Endothelial cell of umbilical vein (primary cell): Measurements from ENCODE around the gene NBEA. TPM values are rescaled to one million over a fixed set of nuclear protein-coding genes. Genes with fewer than 3 reads are reported as not detected.

ENCODE experiments used
- BruUV-seq: library from RNA; stranded (reverse); fragments of 400-500 nt; replicated peaks from 2 replicates; lab custom pipeline; 2021; lab: Mats Ljungman, UMichigan
- CTCF ChIA-PET: fragments of 300-600, 350-600 bp; sonication (Branson Sonifier 250); formaldehyde crosslinking; loops from one replicate; lab custom pipeline; 2021; ENCODE audit warnings: antibody characterized with exemption, inconsistent platforms; lab: Charles Lee
- POLR2A ChIA-PET: fragments of 300-600, 350-600 bp; sonication (Branson Sonifier 250); formaldehyde crosslinking; loops from one replicate; lab custom pipeline; 2021; ENCODE audit warnings: antibody characterized with exemption, inconsistent platforms; lab: Charles Lee
- DNase-seq: peaks from one replicate; pipeline ENCODE4 v3.0.0-alpha.2; 2011; ENCODE audit warnings: low read depth, low spot score
- FAIRE-seq: peaks from 2 replicates; lab custom pipeline; 2011; peaks lifted over from hg19 to GRCh38; lab: Jason Lieb, UNC
- H2AFZ ChIP-seq: 2 replicates; pipeline ENCODE4 v1.6.0; 2012; ENCODE audit warnings: low read depth, low read length, control low read depth, inconsistent platforms
- H3K27ac ChIP-seq: 2 replicates; pipeline ENCODE4 v1.5.1; 2011; ENCODE audit warnings: low read depth, mild to moderate bottlenecking, control low read depth, low read length, moderate library complexity; ENCODE audit not compliant: insufficient read depth
- H3K27me3 ChIP-seq, 2 experiments: 2 replicates each; pipeline versions ENCODE4 v1.6.0 to v1.6.1; 2011; ENCODE audit warnings: low read length in 2 of 2, mixed read lengths in 1 of 2; ENCODE audit not compliant: control insufficient read depth in 2 of 2, insufficient read depth in 2 of 2
- H3K36me3 ChIP-seq, 2 experiments: 2 replicates in 1 of 2; 3 replicates in 1 of 2; pipeline ENCODE4 v1.5.1; 2011; ENCODE audit warnings: low read length in 2 of 2, mild to moderate bottlenecking in 1 of 2, moderate library complexity in 1 of 2; ENCODE audit not compliant: control insufficient read depth in 2 of 2, insufficient read depth in 2 of 2; ENCODE audit errors: extremely low read depth in 1 of 2
- H3K4me1 ChIP-seq: 3 replicates; pipeline ENCODE4 v1.5.1; 2011; ENCODE audit warnings: mild to moderate bottlenecking, low read length; ENCODE audit not compliant: control insufficient read depth, insufficient read depth; ENCODE audit errors: extremely low read depth
- H3K4me2 ChIP-seq: 2 replicates; pipeline ENCODE4 v1.6.1; 2011; ENCODE audit warnings: low read length, control low read depth, mixed read lengths; ENCODE audit not compliant: insufficient read depth
- H3K4me3 ChIP-seq, 3 experiments: fragments of 200-600 bp in 1 of 3; sonication (generic), shearing (Covaris generic) in 1 of 3; replicated peaks in 1 of 3; 2 replicates each; pipeline ENCODE4 v1.5.1; 2011 to 2016; ENCODE audit warnings: control low read depth in 3 of 3, low read length in 3 of 3, mild to moderate bottlenecking in 2 of 3, inconsistent platforms in 1 of 3, low read depth in 1 of 3, moderate library complexity in 1 of 3; ENCODE audit not compliant: insufficient read depth in 1 of 3
- H3K79me2 ChIP-seq: 2 replicates; pipeline ENCODE4 v1.6.0; 2012; ENCODE audit warnings: low read length, inconsistent platforms; ENCODE audit not compliant: control insufficient read depth, insufficient read depth
- H3K9ac ChIP-seq: replicated peaks from 2 replicates; pipeline ENCODE3; 2011; ENCODE audit warnings: low read length, control low read depth; ENCODE audit not compliant: insufficient read depth; ENCODE audit errors: extremely low read depth
- H3K9me1 ChIP-seq: replicated peaks from 3 replicates; pipeline ENCODE4 v1.6.0; 2011; ENCODE audit warnings: mild to moderate bottlenecking, low read length; ENCODE audit not compliant: control insufficient read depth, insufficient read depth; ENCODE audit errors: extremely low read depth
- H3K9me3 ChIP-seq: replicated peaks from 2 replicates; pipeline ENCODE4 v1.5.1; 2012; ENCODE audit warnings: low read length, inconsistent platforms; ENCODE audit not compliant: control insufficient read depth, insufficient read depth
- H4K20me1 ChIP-seq: replicated peaks from 2 replicates; pipeline ENCODE3; 2011; ENCODE audit warnings: mild to moderate bottlenecking, low read length; ENCODE audit not compliant: control insufficient read depth, insufficient read depth; ENCODE audit errors: extremely low read depth
- EZH2 ChIP-seq: IDR thresholded peaks from 2 replicates; pipeline ENCODE4 v1.6.1; 2012; ENCODE audit warnings: borderline replicate concordance, low read depth, mild to moderate bottlenecking, moderate library complexity, low read length, inconsistent platforms; ENCODE audit not compliant: severe bottlenecking
- FOS ChIP-seq: IDR thresholded peaks from 2 replicates; pipeline ENCODE4 v1.6.1; 2011; ENCODE audit warnings: mild to moderate bottlenecking, low read length, moderate library complexity, borderline replicate concordance; ENCODE audit not compliant: insufficient read depth
- GATA2 ChIP-seq: IDR thresholded peaks from 2 replicates; pipeline ENCODE4 v1.7.0; 2011; ENCODE audit warnings: low read depth, mild to moderate bottlenecking, moderate library complexity, mixed read lengths, low read length; ENCODE audit not compliant: insufficient read length, insufficient read depth
- JUN ChIP-seq: IDR thresholded peaks from 2 replicates; pipeline ENCODE4 v1.6.1; 2011; ENCODE audit warnings: borderline replicate concordance, low read depth; ENCODE audit not compliant: insufficient read length, insufficient read depth
- MYC ChIP-seq: IDR thresholded peaks from one replicate; pipeline ENCODE4 v1.6.1; 2011; ENCODE audit warnings: mild to moderate bottlenecking, low read depth, low read length
- POLR2A ChIP-seq: IDR thresholded peaks from 2 replicates; pipeline ENCODE4 v1.6.1; 2012; ENCODE audit warnings: low read depth, mild to moderate bottlenecking, control low read depth, low read length
- POLR2AphosphoS5 ChIP-seq: IDR thresholded peaks from 2 replicates; pipeline ENCODE4 v1.6.1; 2012; ENCODE audit warnings: low read depth, mild to moderate bottlenecking, control low read depth, low read length, moderate library complexity; ENCODE audit not compliant: insufficient read depth
- dilution Hi-C: fragments of 300-500 bp; cut with MboI; formaldehyde crosslinking; loops from one replicate; pipeline ENCODE4 v1.15.0; 2019; ENCODE audit warnings: low sequenced_read_pairs; ENCODE audit not compliant: extremely low pct_ligation_motif_present
- intact Hi-C: fragments of 100-400 bp; cut with micrococcal nuclease; formaldehyde crosslinking; loops from one replicate; pipeline ENCODE4 v1.10.0; 2022
- polyA plus RNA-seq, 4 experiments: library from polyadenylated mRNA; depleted of rRNA in 3 of 4; stranded (reverse) in 3 of 4; unstranded in 1 of 4; fragments of >200 nt; gene quantifications; 2 replicates each; pipeline versions ENCODE4 v1.2.1 to v1.2.3, GENCODE V29; 2011 to 2012; ENCODE audit warnings: missing spikeins in 1 of 4
- total RNA-seq: library from RNA; stranded (reverse); gene quantifications from 2 replicates; pipeline ENCODE4 v1.2.3, GENCODE V29; 2021
- TF ChIP-seq, protein P1 (sequence below), 2 donors: IDR thresholded peaks; 1 replicate in 1 of 2; 2 replicates in 1 of 2; pipeline ENCODE4 v1.5.1; 2011; ENCODE audit warnings: low read length in 2 of 2, mild to moderate bottlenecking in 2 of 2, moderate library complexity in 2 of 2, control low read depth in 1 of 2, inconsistent platforms in 1 of 2, low read depth in 1 of 2; ENCODE audit not compliant: insufficient read depth in 1 of 2; ENCODE audit errors: extremely low read depth in 1 of 2
- TF ChIP-seq, protein P2 (sequence below): IDR thresholded peaks from 2 replicates; pipeline ENCODE4 v1.6.1; 2011; ENCODE audit not compliant: insufficient read depth, insufficient read length

Gene NBEA
- total and polyA plus RNA-seq, 2 donors (not counting 3 experiments of a cell fraction or from before 2014, with no cell fraction given): 3.0 to 4.8 TPM

DNA sequence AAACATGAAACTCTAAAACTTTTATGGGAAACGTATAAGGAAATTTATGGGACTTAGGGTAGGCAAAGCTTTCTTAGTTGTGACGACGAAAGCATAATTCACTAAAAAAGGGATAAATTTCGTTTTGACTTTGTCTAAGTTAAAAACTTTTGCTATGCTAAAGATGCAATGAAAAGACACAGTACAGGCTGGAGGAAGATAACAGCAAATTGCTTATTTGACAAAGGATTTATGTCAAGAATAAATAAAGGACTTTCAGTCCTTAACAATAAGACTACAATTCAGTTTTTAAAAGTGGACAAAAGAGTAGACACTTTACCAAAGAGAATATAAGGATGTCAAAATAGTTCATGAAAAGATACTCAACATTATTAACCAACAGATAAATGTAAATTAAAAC is 150.2 kb downstream of the NBEA start:
- BruUV-seq: no TSS peak
- Histone ChIP-seq H3K4me2 (no peak overlapping the region), H4K20me1 (no peaks in the 10 kb centered on the region), H3K9me1 (no peaks in the 10 kb centered on the region), H3K79me2 (no peaks in the 10 kb centered on the region), H3K9ac (no peak overlapping the region), H3K36me3 (no peaks in the 10 kb centered on the region), H3K9me3 (no peaks in the 10 kb centered on the region), H3K4me3 (no peak overlapping the region), H2AFZ (no peak overlapping the region), H3K27me3 (no peaks in the 10 kb centered on the region), H3K27ac (no peak overlapping the region), H3K4me1 (no peaks in the 10 kb centered on the region)
- TF ChIP-seq, protein P1, sequence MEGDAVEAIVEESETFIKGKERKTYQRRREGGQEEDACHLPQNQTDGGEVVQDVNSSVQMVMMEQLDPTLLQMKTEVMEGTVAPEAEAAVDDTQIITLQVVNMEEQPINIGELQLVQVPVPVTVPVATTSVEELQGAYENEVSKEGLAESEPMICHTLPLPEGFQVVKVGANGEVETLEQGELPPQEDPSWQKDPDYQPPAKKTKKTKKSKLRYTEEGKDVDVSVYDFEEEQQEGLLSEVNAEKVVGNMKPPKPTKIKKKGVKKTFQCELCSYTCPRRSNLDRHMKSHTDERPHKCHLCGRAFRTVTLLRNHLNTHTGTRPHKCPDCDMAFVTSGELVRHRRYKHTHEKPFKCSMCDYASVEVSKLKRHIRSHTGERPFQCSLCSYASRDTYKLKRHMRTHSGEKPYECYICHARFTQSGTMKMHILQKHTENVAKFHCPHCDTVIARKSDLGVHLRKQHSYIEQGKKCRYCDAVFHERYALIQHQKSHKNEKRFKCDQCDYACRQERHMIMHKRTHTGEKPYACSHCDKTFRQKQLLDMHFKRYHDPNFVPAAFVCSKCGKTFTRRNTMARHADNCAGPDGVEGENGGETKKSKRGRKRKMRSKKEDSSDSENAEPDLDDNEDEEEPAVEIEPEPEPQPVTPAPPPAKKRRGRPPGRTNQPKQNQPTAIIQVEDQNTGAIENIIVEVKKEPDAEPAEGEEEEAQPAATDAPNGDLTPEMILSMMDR (IDR thresholded peaks at IDR 0.05; ENCODE audit: extremely low read depth in 1 of 2, insufficient read depth in 1 of 2, low read depth in 1 of 2, low read length in 2 of 2): no peak
- TF ChIP-seq GATA2: no peak
- no peak for TF ChIP-seq JUN
- no peak for TF ChIP-seq FOS
- TF ChIP-seq, protein P2, sequence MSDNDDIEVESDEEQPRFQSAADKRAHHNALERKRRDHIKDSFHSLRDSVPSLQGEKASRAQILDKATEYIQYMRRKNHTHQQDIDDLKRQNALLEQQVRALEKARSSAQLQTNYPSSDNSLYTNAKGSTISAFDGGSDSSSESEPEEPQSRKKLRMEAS: no peak
- DNase-seq (no peak), FAIRE-seq (no peak)
- ChIA-PET POLR2A (no interaction called here), CTCF (no interaction called here)
- dilution Hi-C loops: no loop called here
- intact Hi-C loops: no loop called here

DNA sequence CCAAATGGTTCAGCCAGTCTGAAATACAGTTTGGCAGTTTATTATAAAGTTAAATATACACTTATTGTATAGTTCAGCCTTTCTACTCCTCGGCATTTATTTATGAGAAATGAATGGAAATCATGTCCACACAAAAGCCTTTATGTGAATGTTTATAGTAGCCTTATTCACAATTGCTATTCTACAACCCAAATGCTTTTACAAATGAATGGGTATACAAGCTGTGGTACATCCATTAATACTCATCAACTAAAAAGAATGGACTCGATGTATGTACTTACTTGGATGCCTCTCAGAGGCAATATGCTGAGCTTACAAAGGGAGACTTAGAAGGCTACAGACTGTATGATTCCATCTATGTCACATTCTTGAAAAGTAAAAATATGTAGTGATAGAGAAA is 150.7 kb downstream of the NBEA start:
- intact Hi-C loops (no loop called here), dilution Hi-C loops (no loop called here)
- H3K27me3 ChIP-seq: no peaks in the 10 kb centered on the region
- no peaks in the 10 kb centered on the region for H3K9me1 ChIP-seq
- no peaks in the 10 kb centered on the region for H3K79me2 ChIP-seq
- no peak overlapping the region for H3K4me2 ChIP-seq
- FAIRE-seq (no peak), DNase-seq (no peak)
- no peaks in the 10 kb centered on the region for H3K9me3 ChIP-seq
- no peak overlapping the region for H3K27ac ChIP-seq
- no peaks in the 10 kb centered on the region for H4K20me1 ChIP-seq
- no peaks in the 10 kb centered on the region for H3K36me3 ChIP-seq
- H2AFZ ChIP-seq: no peak overlapping the region
- no peak overlapping the region for H3K4me3 ChIP-seq
- ChIA-PET CTCF (no interaction called here), POLR2A (no interaction called here)
- TF ChIP-seq FOS: no peak
- TF ChIP-seq, protein P2: no peak
- TF ChIP-seq POLR2A: no peak
- TF ChIP-seq JUN: no peak
- no peak for TF ChIP-seq GATA2
- no peak for TF ChIP-seq POLR2AphosphoS5
- TF ChIP-seq EZH2: no peak
- TF ChIP-seq, protein P1 (IDR thresholded peaks at IDR 0.05; ENCODE audit: extremely low read depth in 1 of 2, insufficient read depth in 1 of 2, low read depth in 1 of 2, low read length in 2 of 2): no peak
- no peak for TF ChIP-seq MYC
- no TSS peak for BruUV-seq
- no peak overlapping the region for H3K9ac ChIP-seq
- H3K4me1 ChIP-seq: no peaks in the 10 kb centered on the region
